GM12878 (cell line): ENCODE data around the gene SLC25A11. TPM values are rescaled to one million over a fixed set of nuclear protein-coding genes. Genes with fewer than 3 reads are reported as not detected.

Source experiments
- ATAC-seq: fragments of 200-7000 bp; cut with Tn5 transposase; 3 replicates; pipeline ENCODE4 v1.9.1; 2020; ENCODE audit warnings: mild to moderate bottlenecking, moderate library complexity
- BruUV-seq: library from RNA; stranded (reverse); fragments of 400-500 nt; replicated peaks from 2 replicates; lab custom pipeline; 2021; lab: Mats Ljungman, UMichigan
- CTCF ChIA-PET: fragments of 300-600 bp; sonication (Branson Sonifier 250); formaldehyde crosslinking; extraction: SDS; loops from one replicate; lab custom pipeline; 2021; ENCODE audit warnings: inconsistent platforms; lab: Yijun Ruan, JAX
- POLR2A ChIA-PET: fragments of 350-600 bp; formaldehyde crosslinking; extraction: SDS; loops from one replicate; lab custom pipeline; 2021; ENCODE audit warnings: inconsistent platforms; lab: Charles Lee
- RAD21 ChIA-PET: fragments of 300-600 bp; sonication (Branson Sonifier 250); formaldehyde crosslinking; loops from one replicate; lab custom pipeline; 2023; ENCODE audit warnings: antibody characterized with exemption; ENCODE audit not compliant: unreplicated experiment; lab: Charles Lee
- SMC1A ChIA-PET: fragments of 300-600 bp; sonication (Branson Sonifier 250); formaldehyde crosslinking; loops from one replicate; lab custom pipeline; 2023; ENCODE audit not compliant: unreplicated experiment, uncharacterized antibody; lab: Charles Lee
- DNase-seq: peaks from one replicate; pipeline ENCODE4 v3.0.0-alpha.2; 2011; ENCODE audit warnings: low read depth, low spot score
- FAIRE-seq: peaks from 3 replicates; lab custom pipeline; 2011; peaks lifted over from hg19 to GRCh38; lab: Jason Lieb, UNC
- H2AFZ ChIP-seq: 2 replicates; pipeline ENCODE4 v1.6.0; 2011; ENCODE audit warnings: low read depth, low read length, control low read depth; ENCODE audit not compliant: control insufficient read depth
- H3K27ac ChIP-seq: 2 replicates; pipeline ENCODE4 v1.5.1; 2011; ENCODE audit warnings: control low read depth; ENCODE audit not compliant: control insufficient read depth, insufficient read depth
- H3K27me3 ChIP-seq, 2 experiments: replicated peaks in 1 of 2; 2 replicates each; pipeline versions ENCODE4 v1.6.0 to v1.6.1; 2011; ENCODE audit warnings: low read length in 1 of 2; ENCODE audit not compliant: control insufficient read depth in 2 of 2, insufficient read depth in 2 of 2
- H3K36me3 ChIP-seq, 2 experiments: 2 replicates each; pipeline ENCODE4 v1.5.1; 2011; ENCODE audit warnings: low read length in 1 of 2; ENCODE audit not compliant: control insufficient read depth in 2 of 2, insufficient read depth in 2 of 2
- H3K4me1 ChIP-seq: 2 replicates; pipeline ENCODE4 v1.6.1; 2011; ENCODE audit warnings: mild to moderate bottlenecking, low read length, moderate library complexity, mixed read lengths; ENCODE audit not compliant: control insufficient read depth, insufficient read depth
- H3K4me2 ChIP-seq: 2 replicates; pipeline ENCODE4 v1.6.0; 2011; ENCODE audit warnings: control low read depth; ENCODE audit not compliant: control insufficient read depth, insufficient read depth
- H3K4me3 ChIP-seq: fragments of 200-600 bp; sonication (generic); 2 replicates; pipeline ENCODE4 v1.5.1; 2016
- H3K79me2 ChIP-seq: 2 replicates; pipeline ENCODE4 v1.6.0; 2011; ENCODE audit warnings: low read length; ENCODE audit not compliant: control insufficient read depth, insufficient read depth
- H3K9ac ChIP-seq: 2 replicates; pipeline ENCODE4 v1.8.0; 2011; ENCODE audit warnings: low read length, control low read depth, mixed read lengths; ENCODE audit not compliant: control insufficient read depth, insufficient read depth
- H3K9me3 ChIP-seq: replicated peaks from 3 replicates; pipeline ENCODE4 v1.5.1; 2011; ENCODE audit warnings: mild to moderate bottlenecking, low read length; ENCODE audit not compliant: control insufficient read depth, insufficient read depth
- H4K20me1 ChIP-seq: 2 replicates; pipeline ENCODE4 v1.6.0; 2011; ENCODE audit not compliant: control insufficient read depth, insufficient read depth
- ATF2 ChIP-seq: IDR thresholded peaks from 2 replicates; pipeline ENCODE4 v1.6.1; 2012; ENCODE audit warnings: low read length, inconsistent platforms
- CHD2 ChIP-seq: IDR thresholded peaks from 2 replicates; pipeline ENCODE4 v1.6.1; 2011; ENCODE audit warnings: low read depth, low read length, improper control_type of control experiment, borderline replicate concordance
- FOXM1 ChIP-seq: IDR thresholded peaks from 2 replicates; pipeline ENCODE4 v1.6.1; 2012; ENCODE audit warnings: low read depth, mild to moderate bottlenecking, inconsistent platforms, low read length, moderate library complexity
- NBN ChIP-seq: fragments of 450-650 bp; IDR thresholded peaks from 2 replicates; pipeline ENCODE4 v1.6.1; 2016
- PRDM15 ChIP-seq: fragments of 450-650 bp; formaldehyde crosslinking; IDR thresholded peaks from 2 replicates; pipeline ENCODE4 v1.4.0; 2020; ENCODE audit warnings: mild to moderate bottlenecking, moderate library complexity
- RAD21 ChIP-seq: IDR thresholded peaks from 2 replicates; pipeline ENCODE4 v1.6.1; 2011; ENCODE audit warnings: mild to moderate bottlenecking, low read depth, low read length, moderate library complexity; ENCODE audit not compliant: insufficient read depth
- WGBS: methylation state at CpG from one replicate; pipeline ENCODE4 v1.1.6; 2016; ENCODE audit warnings: low lambda C conversion rate; ENCODE audit not compliant: insufficient replicate concordance, insufficient coverage; ENCODE audit errors: missing lambda C conversion rate; 5-methylcytosine and 5-hydroxymethylcytosine counted together
- in situ Hi-C: fragments of 300-500 bp; cut with MboI; formaldehyde crosslinking; loops from 9 replicates; pipeline ENCODE4 v1.14.3; 2018; ENCODE audit warnings: mixed read lengths
- intact Hi-C: fragments of 100-400 bp; cut with micrococcal nuclease; formaldehyde crosslinking; loops from one replicate; pipeline ENCODE4 v1.14.2; 2022; ENCODE audit not compliant: unreplicated experiment
- polyA plus RNA-seq, 11 experiments: library from polyadenylated mRNA; depleted of rRNA in 4 of 11; unstranded in 6 of 11; stranded (reverse) in 5 of 11; fragments of >200 nt; fragmentation: Nextera tagmentation in 4 of 11; fragmentation: Illumina TruSeq in 1 of 11; extraction: Ambion mirVana in 4 of 11; extraction: Trizol in 1 of 11; gene quantifications; 1 replicate in 1 of 11; 2 replicates in 10 of 11; pipeline versions ENCODE4 v1.2.1 to v1.2.3, GENCODE V29; 2011 to 2016; ENCODE audit warnings: inconsistent platforms in 2 of 11, missing spikeins in 2 of 11, low read depth in 1 of 11
- total RNA-seq, 4 experiments: library from RNA; depleted of rRNA in 3 of 4; stranded (reverse); fragments of >200 nt in 3 of 4; fragmentation: Illumina TruSeq in 1 of 4; extraction: Trizol in 1 of 4; gene quantifications; 2 replicates each; pipeline versions ENCODE4 v1.2.1 to v1.2.3, GENCODE V29; 2013 to 2021

The SLC25A11 gene
- total and polyA plus RNA-seq, 10 of the 15 experiments (the other 5 are each of a cell fraction or from before 2014, with no cell fraction given): 5.8 to 142 (median 65.0) TPM

GRCh38 chr17:4938069-4938491 is 1.8 kb downstream of the SLC25A11 start:
- ATAC-seq (no peak), FAIRE-seq (no peak), DNase-seq (no peak)
- H3K79me2 ChIP-seq: peaks cover 50% of the 10 kb centered on the region
- H3K36me3 ChIP-seq: peaks cover 11 to 23% of the 10 kb centered on the region in 2 experiments
- peak overlapping the region; percentile 92; the same call in 1 of the 2 replicates for H3K4me3 ChIP-seq
- SMC1A ChIA-PET: interaction anchor here (4.5 kb wide), 1 partner anchor 29 kb away, joined by 38 read pairs; the partner anchor contains the start of gene SPAG7
- TF ChIP-seq FOXM1: no peak
- TF ChIP-seq NBN: no peak
- no peak for TF ChIP-seq PRDM15 (CRISPR knock-in tag)
- TF ChIP-seq ATF2: no peak
- TF ChIP-seq CHD2: no peak
- no peak for TF ChIP-seq RAD21
- H3K9ac ChIP-seq: peak overlapping the region; percentile 98
- no peak overlapping the region for H3K27ac ChIP-seq
- CTCF ChIA-PET: interaction anchor here (0.7 to 3.5 kb wide), 2 partner anchors 29 to 33 kb away, joined by 3 to 18 read pairs; no protein-coding TSS in a partner anchor
- H3K4me2 ChIP-seq: peak overlapping the region; percentile 98
- H3K27me3 ChIP-seq: no peaks in the 10 kb centered on the region
- H2AFZ ChIP-seq: no peak overlapping the region
- BruUV-seq: no TSS peak
- intact Hi-C loops: no loop called here
- RAD21 ChIA-PET: interaction anchor here (2.6 to 2.8 kb wide), 2 partner anchors 28 to 29 kb away, joined by 14 to 31 read pairs; partner anchors contain the start of gene SPAG7
- H3K9me3 ChIP-seq: no peaks in the 10 kb centered on the region
- in situ Hi-C loops: no loop called here
- WGBS: 97% methylated on average over 11 of the region's 11 CpGs
- H3K4me1 ChIP-seq: peaks cover 32% of the 10 kb centered on the region
- POLR2A ChIA-PET: interaction anchor here (1.0 to 1.1 kb wide), 2 partner anchors 29 to 35 kb away, joined by 3 read pairs; partner anchors contain the start of genes CHRNE and SPAG7
- H4K20me1 ChIP-seq: no peaks in the 10 kb centered on the region
